ENCODE data around the gene GSTK1. TPM values are rescaled to one million over a fixed set of nuclear protein-coding genes. Genes with fewer than 3 reads are reported as not detected.

Gene GSTK1
- total and polyA plus RNA-seq, 9 of the 15 experiments (the other 6 are each of a cell fraction or from before 2014, with no cell fraction given): 155 to 441 (median 233) TPM

DNA sequence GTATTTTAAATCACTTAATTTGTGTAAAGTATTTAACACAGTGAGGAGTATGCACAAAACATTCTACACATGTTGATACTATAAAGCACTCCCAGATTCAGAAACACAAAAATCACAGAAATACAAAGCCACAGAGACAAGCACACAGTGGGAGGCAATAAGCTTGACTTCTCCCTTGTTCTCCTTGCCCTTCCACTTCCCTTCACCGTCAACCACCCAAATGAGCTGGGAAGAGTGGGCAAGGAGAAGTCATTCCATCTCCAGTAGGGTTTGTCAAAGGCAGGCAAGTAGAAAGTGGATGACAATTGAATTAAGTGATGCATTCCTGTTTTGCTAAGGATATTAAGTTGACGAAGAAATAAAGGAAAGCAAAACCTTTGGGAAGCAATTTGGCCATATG lies 17.3 kb downstream of the GSTK1 start (continued):
- TF ChIP-seq, protein P1, sequence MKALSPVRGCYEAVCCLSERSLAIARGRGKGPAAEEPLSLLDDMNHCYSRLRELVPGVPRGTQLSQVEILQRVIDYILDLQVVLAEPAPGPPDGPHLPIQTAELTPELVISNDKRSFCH (CRISPR knock-in tag; IDR thresholded peaks at IDR 0.05): no peak
- TF ChIP-seq, protein P1 (tag; IDR thresholded peaks at IDR 0.05): no peak
- TF ChIP-seq E2F3 (CRISPR knock-in tag; IDR thresholded peaks at IDR 0.05) (no peak), ZFPM2 (CRISPR knock-in tag; IDR thresholded peaks at IDR 0.05) (no peak)
- TF ChIP-seq, protein P2, sequence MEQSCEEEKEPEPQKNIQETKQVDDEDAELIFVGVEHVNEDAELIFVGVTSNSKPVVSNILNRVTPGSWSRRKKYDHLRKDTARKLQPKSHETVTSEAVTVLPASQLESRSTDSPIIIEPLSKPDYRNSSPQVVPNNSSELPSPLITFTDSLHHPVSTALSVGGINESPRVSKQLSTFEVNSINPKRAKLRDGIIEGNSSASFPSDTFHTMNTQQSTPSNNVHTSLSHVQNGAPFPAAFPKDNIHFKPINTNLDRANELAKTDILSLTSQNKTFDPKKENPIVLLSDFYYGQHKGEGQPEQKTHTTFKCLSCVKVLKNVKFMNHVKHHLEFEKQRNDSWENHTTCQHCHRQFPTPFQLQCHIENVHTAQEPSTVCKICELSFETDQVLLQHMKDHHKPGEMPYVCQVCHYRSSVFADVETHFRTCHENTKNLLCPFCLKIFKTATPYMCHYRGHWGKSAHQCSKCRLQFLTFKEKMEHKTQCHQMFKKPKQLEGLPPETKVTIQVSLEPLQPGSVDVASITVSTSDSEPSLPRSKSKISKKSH (CRISPR knock-in tag; IDR thresholded peaks at IDR 0.05): no peak

DNA sequence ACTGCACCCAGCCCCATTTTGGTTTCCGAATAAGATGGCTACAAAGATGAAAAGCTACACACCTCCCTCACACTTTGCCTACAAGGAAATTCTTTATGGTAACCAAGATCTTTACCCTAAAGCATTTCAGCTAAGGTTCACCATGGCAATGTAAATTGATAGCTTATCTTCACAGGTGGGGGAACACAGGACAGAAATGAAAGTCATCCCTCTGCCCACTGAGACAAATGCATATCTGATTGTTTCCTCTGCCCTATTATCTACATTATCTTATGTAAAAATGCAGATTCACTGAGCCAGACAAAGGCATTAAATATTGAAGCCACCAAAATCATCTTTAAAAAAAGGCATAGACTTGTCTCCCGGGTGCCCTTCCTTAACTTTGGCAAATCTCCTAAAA lies 18.3 kb downstream of the GSTK1 start:
- TF ChIP-seq NONO (IDR thresholded peaks at IDR 0.05; ENCODE audit: low read depth in 2 of 2, low read length in 1 of 2): 0 out of 4 replicates have a peak, but pooled peaks of 1 of the 2 experiments have one; percentile 16
- TF ChIP-seq MAFF (IDR thresholded peaks at IDR 0.05; ENCODE audit: low read length): 0 out of 2 replicates have a peak, but pooled peaks have one; percentile 11
- peak; percentile 56 for TF ChIP-seq ARID1B (IDR thresholded peaks at IDR 0.05)
- TF ChIP-seq NFE2 (IDR thresholded peaks at IDR 0.05; ENCODE audit: low read depth): peak; percentile 72
- no peak for TF ChIP-seq POLR3G (IDR thresholded peaks at IDR 0.05; ENCODE audit: extremely low read depth, insufficient read length, insufficient replicate concordance)
- TF ChIP-seq SMARCE1 (IDR thresholded peaks at IDR 0.05): 0 out of 2 replicates have a peak, but pooled peaks have one; percentile 20
- no peak for TF ChIP-seq POLR2A (conservative IDR thresholded peaks at IDR 0.05)
- peak; percentile 43; the same call in 1 of the 2 replicates for TF ChIP-seq ZNF316 (IDR thresholded peaks at IDR 0.05)
- TF ChIP-seq CBFA2T3 (IDR thresholded peaks at IDR 0.05): peak; percentile 33
- peak; percentile 54 for TF ChIP-seq MAFG (tag; conservative IDR thresholded peaks at IDR 0.05)
- 0 out of 2 replicates have a peak, but pooled peaks have one; percentile 9 for TF ChIP-seq CBFA2T2 (conservative IDR thresholded peaks at IDR 0.05)
- TF ChIP-seq TEAD4 (IDR thresholded peaks at IDR 0.05; ENCODE audit: low read length): no peak
- no peak for TF ChIP-seq TEAD4 (CRISPR knock-in tag; IDR thresholded peaks at IDR 0.05; ENCODE audit: borderline replicate concordance)
- TF ChIP-seq DPF2 (IDR thresholded peaks at IDR 0.05): peak; percentile 69
- peak; percentile 70 for TF ChIP-seq SOX6 (IDR thresholded peaks at IDR 0.05)
- CTCF ChIA-PET (ENCODE audit: low intra/inter-chr PET ratio): no interaction called here
- no peaks in the 10 kb centered on the region for H3K9me1 ChIP-seq (ENCODE audit: control insufficient read depth, insufficient read depth, low read length)
- H3K4me2 ChIP-seq (ENCODE audit: insufficient read depth, low read length): 0 out of 2 replicates have a peak overlapping the region, but pooled peaks have one; percentile 21
- WGBS (ENCODE audit: insufficient coverage, low coverage, missing lambda C conversion rate): 35% methylated on average over 2 of the region's 2 CpGs
- in situ Hi-C loops (cut with MboI): no loop called here
- H2AFZ ChIP-seq (ENCODE audit: low read depth, low read length): peak overlapping the region; percentile 25; the same call in 1 of the 2 replicates
- no peaks in the 10 kb centered on the region for H3K27me3 ChIP-seq (ENCODE audit: control insufficient read depth in 2 of 2, insufficient read depth in 2 of 2, low read length in 2 of 2)
- no peak for FAIRE-seq
- no peak overlapping the region for H3K27ac ChIP-seq (ENCODE audit: extremely low read depth, low read depth, low read length)
- H3K9me3 ChIP-seq (replicated peaks; ENCODE audit: control insufficient read depth, insufficient read depth, low read depth, low read length): no peaks in the 10 kb centered on the region
- POLR2A ChIA-PET: interaction anchor here (1.2 to 1.8 kb wide), 3 partner anchors 9 to 17 kb away, joined by 3 to 4 read pairs (median 3); no protein-coding TSS in a partner anchor
- no peaks in the 10 kb centered on the region for H4K20me1 ChIP-seq (replicated peaks; ENCODE audit: control insufficient read depth, insufficient read depth, low read length)
- no peak for ATAC-seq
- intact Hi-C loops (cut with micrococcal nuclease): no loop called here
- no peak for DNase-seq (ENCODE audit: extremely low read depth in 1 of 4, low spot score in 3 of 4)
- no peaks in the 10 kb centered on the region for H3K79me2 ChIP-seq (ENCODE audit: control insufficient read depth, insufficient read depth, low read length)
- no peak overlapping the region for H3K9ac ChIP-seq (ENCODE audit: insufficient read depth in 1 of 2, low read depth in 2 of 2, low read length in 2 of 2)
- H3K4me1 ChIP-seq (replicated peaks in 1 of 2; ENCODE audit: control insufficient read depth in 2 of 2, insufficient read depth in 2 of 2, low read length in 2 of 2): peaks cover 5 to 14% of the 10 kb centered on the region in 2 experiments; a peak in 3 of 5 replicates
- H3K4me3 ChIP-seq: no peak overlapping the region
- BruUV-seq (replicated peaks): no TSS peak
- no peaks in the 10 kb centered on the region for H3K36me3 ChIP-seq (ENCODE audit: control insufficient read depth, insufficient read depth, low read length)

All from K562 (cell line).